K562 (cell line): ENCODE results near the gene CCDC148. TPM values are rescaled to one million over a fixed set of nuclear protein-coding genes. Genes with fewer than 3 reads are reported as not detected.

Experiments
- ATAC-seq: fragments of 200-7000 bp; cut with Tn5 transposase; 3 replicates; pipeline ENCODE4 v1.9.1; 2020; ENCODE audit warnings: moderate library complexity
- BruUV-seq: library from RNA; stranded (reverse); fragments of 400-500 nt; replicated peaks from 2 replicates; lab custom pipeline; 2021; lab: Mats Ljungman, UMichigan
- CTCF ChIA-PET: fragments of 300-600 bp; formaldehyde crosslinking; extraction: SDS; loops from one replicate; lab custom pipeline; 2021; ENCODE audit warnings: low intra/inter-chr PET ratio; lab: Yijun Ruan, JAX
- POLR2A ChIA-PET: fragments of 300-600, 350-650 bp; sonication (Branson Sonifier 250); formaldehyde crosslinking; extraction: SDS; loops from one replicate; lab custom pipeline; 2021; ENCODE audit warnings: antibody characterized with exemption, inconsistent platforms; lab: Yijun Ruan, JAX
- DNase-seq, 4 experiments: peaks; one replicate each; pipeline versions ENCODE4 v3.0.0 to v3.0.0-alpha.2; 2011 to 2018; ENCODE audit warnings: low spot score in 3 of 4, mixed read lengths in 3 of 4; ENCODE audit errors: extremely low read depth in 1 of 4
- FAIRE-seq: peaks from 2 replicates; lab custom pipeline; 2011; peaks lifted over from hg19 to GRCh38; lab: Jason Lieb, UNC
- H2AFZ ChIP-seq: 2 replicates; pipeline ENCODE4 v1.6.0; 2011; ENCODE audit warnings: low read depth, low read length, control low read depth, inconsistent platforms
- H3K27ac ChIP-seq: fragments of 200-600 bp; 3 replicates; pipeline ENCODE4 v1.8.0; 2011; ENCODE audit warnings: low read depth, mild to moderate bottlenecking, control low read depth, inconsistent platforms, low read length, moderate library complexity, mixed read lengths; ENCODE audit errors: extremely low read depth
- H3K27me3 ChIP-seq, 2 experiments: fragments of 300-600 bp in 1 of 2; 2 replicates in 1 of 2; 3 replicates in 1 of 2; pipeline versions ENCODE4 v1.6.0 to v1.8.0; 2011; ENCODE audit warnings: inconsistent platforms in 2 of 2, low read length in 2 of 2, mild to moderate bottlenecking in 1 of 2, mixed read lengths in 1 of 2, moderate library complexity in 1 of 2; ENCODE audit not compliant: control insufficient read depth in 2 of 2, insufficient read depth in 2 of 2
- H3K36me3 ChIP-seq: fragments of 300-600 bp; 3 replicates; pipeline ENCODE4 v1.8.0; 2011; ENCODE audit warnings: mild to moderate bottlenecking, low read length, inconsistent platforms; ENCODE audit not compliant: control insufficient read depth, insufficient read depth
- H3K4me1 ChIP-seq, 2 experiments: fragments of 200-600 bp in 1 of 2; replicated peaks in 1 of 2; 2 replicates in 1 of 2; 3 replicates in 1 of 2; pipeline versions ENCODE4 v1.5.1 to v1.8.0; 2011; ENCODE audit warnings: inconsistent platforms in 2 of 2, low read length in 2 of 2, mild to moderate bottlenecking in 1 of 2, mixed read lengths in 1 of 2, moderate library complexity in 1 of 2; ENCODE audit not compliant: control insufficient read depth in 2 of 2, insufficient read depth in 2 of 2
- H3K4me2 ChIP-seq: 2 replicates; pipeline ENCODE4 v1.6.1; 2011; ENCODE audit warnings: low read length, control low read depth, inconsistent platforms, mixed read lengths; ENCODE audit not compliant: insufficient read depth
- H3K4me3 ChIP-seq: fragments of 200-600 bp; sonication (generic), shearing (Covaris generic); 2 replicates; pipeline ENCODE4 v1.5.1; 2016; ENCODE audit warnings: control low read depth, inconsistent platforms
- H3K79me2 ChIP-seq: fragments of 200-600 bp; 3 replicates; pipeline ENCODE4 v1.8.0; 2011; ENCODE audit warnings: low read length, inconsistent platforms; ENCODE audit not compliant: control insufficient read depth, insufficient read depth
- H3K9ac ChIP-seq, 2 experiments: 2 replicates each; pipeline versions ENCODE4 v1.6.0 to v1.6.1; 2011; ENCODE audit warnings: low read depth in 2 of 2, low read length in 2 of 2, control low read depth in 1 of 2, inconsistent platforms in 1 of 2, mild to moderate bottlenecking in 1 of 2, mixed read lengths in 1 of 2; ENCODE audit not compliant: insufficient read depth in 1 of 2
- H3K9me1 ChIP-seq: one replicate; pipeline ENCODE4 v1.6.0; 2011; ENCODE audit warnings: inconsistent platforms, mild to moderate bottlenecking, low read length, moderate library complexity; ENCODE audit not compliant: control insufficient read depth, insufficient read depth
- H3K9me3 ChIP-seq: replicated peaks from 2 replicates; pipeline ENCODE4 v1.5.1; 2011; ENCODE audit warnings: low read depth, low read length, inconsistent platforms; ENCODE audit not compliant: control insufficient read depth, insufficient read depth
- H4K20me1 ChIP-seq: replicated peaks from 2 replicates; pipeline ENCODE4 v1.6.1; 2011; ENCODE audit warnings: low read length, inconsistent platforms, mixed read lengths; ENCODE audit not compliant: control insufficient read depth, insufficient read depth
- JUNB ChIP-seq: fragments of 450-650 bp; formaldehyde crosslinking; conservative IDR thresholded peaks from 2 replicates; pipeline ENCODE4 v1.4.0; 2020; ENCODE audit warnings: mild to moderate bottlenecking
- KDM5B ChIP-seq: fragments of 200-600 bp; sonication (generic); IDR thresholded peaks from 2 replicates; pipeline ENCODE4 v1.6.1; 2012; ENCODE audit warnings: low read depth, mild to moderate bottlenecking, moderate library complexity, low read length, control low read depth, inconsistent platforms; ENCODE audit not compliant: insufficient replicate concordance
- POLR2A ChIP-seq: fragments of 450-650 bp; conservative IDR thresholded peaks from 2 replicates; pipeline ENCODE4 v1.6.1; 2016
- RBM14 ChIP-seq: fragments of 200-400 bp; formaldehyde crosslinking; IDR thresholded peaks from 2 replicates; pipeline ENCODE4 v1.6.1; 2018; ENCODE audit warnings: low read depth, mild to moderate bottlenecking, low read length, moderate library complexity, borderline replicate concordance; ENCODE audit not compliant: insufficient read depth
- ZSCAN29 ChIP-seq: fragments of 450-650 bp; IDR thresholded peaks from 2 replicates; pipeline ENCODE4 v1.6.1; 2017
- WGBS: fragments of 100-300 bp; shearing (Covaris generic); methylation state at CpG from one replicate; pipeline ENCODE4 v1.1.6; 2016; ENCODE audit warnings: low coverage, mixed read lengths; ENCODE audit not compliant: insufficient coverage; ENCODE audit errors: missing lambda C conversion rate; 5-methylcytosine and 5-hydroxymethylcytosine counted together
- in situ Hi-C: fragments of 300-500 bp; cut with MboI; formaldehyde crosslinking; loops from 4 replicates; pipeline ENCODE4 v1.15.0; 2018; ENCODE audit warnings: inconsistent platforms, mixed read lengths
- intact Hi-C: fragments of 100-400 bp; cut with micrococcal nuclease; formaldehyde crosslinking; loops from 2 replicates; pipeline ENCODE4 v1.14.2; 2022
- polyA plus RNA-seq, 8 experiments: library from polyadenylated mRNA; depleted of rRNA in 4 of 8; stranded (reverse) in 5 of 8; unstranded in 3 of 8; fragments of >200 nt; fragmentation: Nextera tagmentation in 2 of 8; fragmentation: Illumina TruSeq in 1 of 8; extraction: Ambion mirVana in 2 of 8; extraction: Trizol in 1 of 8; gene quantifications; 2 replicates each; pipeline versions ENCODE4 v1.2.1 to v1.2.3, GENCODE V29; 2011 to 2014; ENCODE audit warnings: inconsistent platforms in 1 of 8, missing spikeins in 1 of 8
- total RNA-seq, 7 experiments: library from RNA; depleted of rRNA in 6 of 7; stranded (reverse); fragments of >200 nt in 6 of 7; fragmentation: Illumina TruSeq in 2 of 7; extraction: Trizol in 2 of 7; gene quantifications; 2 replicates each; pipeline versions ENCODE4 v1.2.1 to v1.2.3, GENCODE V29; 2011 to 2021; ENCODE audit warnings: low replicate concordance in 1 of 7

CCDC148 gene
- total and polyA plus RNA-seq, 9 of the 15 experiments (the other 6 are each of a cell fraction or from before 2014, with no cell fraction given) = 0.10 to 1.4 (median 0.65) TPM

DNA sequence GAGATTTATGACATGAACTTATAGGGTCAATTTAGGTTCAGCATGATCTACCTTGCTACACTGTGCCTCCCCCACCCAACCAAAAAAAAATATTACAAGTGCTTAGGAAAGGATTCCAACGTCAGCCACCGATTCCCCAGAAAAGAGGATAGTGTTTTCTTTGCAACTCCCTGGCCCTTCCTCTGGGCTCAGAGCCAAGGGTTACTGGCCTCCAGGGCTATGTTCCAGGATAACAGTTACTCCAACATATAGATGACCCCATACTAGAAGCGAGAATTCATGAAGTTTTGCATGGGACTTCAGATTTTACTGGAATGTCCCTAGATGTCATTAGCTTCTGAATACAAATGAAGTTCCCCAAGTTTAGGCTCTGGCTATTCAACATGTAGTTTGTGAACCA lies 182.8 kb downstream of the CCDC148 start:
- ATAC-seq (no peak), DNase-seq (no peak), FAIRE-seq (no peak)
- CTCF ChIA-PET = no interaction called here
- H3K9me1 ChIP-seq = no peaks in the 10 kb centered on the region
- H3K9ac ChIP-seq = no peak overlapping the region
- 3% methylated on average over 3 of the region's 3 CpGs for WGBS
- H3K4me1 ChIP-seq = no peaks in the 10 kb centered on the region
- intact Hi-C loops (no loop called here), in situ Hi-C loops (no loop called here)
- no peaks in the 10 kb centered on the region for H3K9me3 ChIP-seq
- no peak overlapping the region for H2AFZ ChIP-seq
- BruUV-seq = no TSS peak
- TF ChIP-seq ZSCAN29 (no peak), POLR2A (no peak)
- H3K4me2 ChIP-seq = no peak overlapping the region
- H3K27me3 ChIP-seq = no peaks in the 10 kb centered on the region
- H3K4me3 ChIP-seq = no peak overlapping the region
- H3K79me2 ChIP-seq = no peaks in the 10 kb centered on the region
- H3K36me3 ChIP-seq = no peaks in the 10 kb centered on the region
- no peaks in the 10 kb centered on the region for H4K20me1 ChIP-seq
- no peak overlapping the region for H3K27ac ChIP-seq
- POLR2A ChIA-PET = no interaction called here

DNA sequence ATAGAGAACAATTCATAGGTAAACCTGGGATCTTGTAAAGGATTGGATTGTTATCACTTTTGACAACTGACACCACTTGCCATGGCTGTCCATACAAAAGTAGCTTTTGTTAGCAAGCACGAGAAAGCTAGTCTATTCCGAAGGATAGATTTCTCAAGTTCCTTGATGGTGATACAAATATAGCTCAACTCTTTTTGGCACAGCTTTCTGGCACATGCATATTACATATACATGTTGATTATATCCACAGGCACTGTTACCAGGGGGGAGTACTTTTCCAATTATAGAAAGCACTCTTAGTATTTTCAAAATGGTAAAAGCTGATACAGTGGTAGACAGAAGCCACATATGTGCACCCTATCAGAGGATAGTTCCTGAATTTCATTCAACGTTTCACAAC lies 186.0 kb downstream of the CCDC148 start:
- DNase-seq (no peak), FAIRE-seq (no peak), ATAC-seq (no peak)
- CTCF ChIA-PET = no interaction called here
- POLR2A ChIA-PET = interaction anchor here (1.1 kb wide), 1 partner anchor 21 kb away, joined by 3 read pairs; no protein-coding TSS in a partner anchor
- Histone ChIP-seq H3K79me2 (no peaks in the 10 kb centered on the region), H3K27me3 (no peaks in the 10 kb centered on the region), H3K4me3 (no peak overlapping the region), H3K9me1 (no peaks in the 10 kb centered on the region), H3K4me2 (no peak overlapping the region), H3K4me1 (no peaks in the 10 kb centered on the region), H3K27ac (no peak overlapping the region), H3K36me3 (no peaks in the 10 kb centered on the region), H2AFZ (no peak overlapping the region), H3K9me3 (no peaks in the 10 kb centered on the region), H3K9ac (no peak overlapping the region), H4K20me1 (no peaks in the 10 kb centered on the region)
- in situ Hi-C loops = no loop called here
- no TSS peak for BruUV-seq
- 21% methylated on average over 3 of the region's 3 CpGs for WGBS
- TF ChIP-seq RBM14 (no peak), JUNB (CRISPR knock-in tag) (no peak), KDM5B (no peak)
- intact Hi-C loops = no loop called here
